ENCODE measurements around the gene FAM169A.
A peak's percentile ranks its signal among the peaks of the same experiment; 100 is the strongest.

GRCh38 chr5:74762599-74762998, 103.6 kb downstream of the FAM169A start:
- peak; percentile 10 to 82; a peak in 2 of 4 replicates for TF ChIP-seq CEBPB (IDR thresholded peaks at IDR 0.05)
- no peak for TF ChIP-seq CTCF (IDR thresholded peaks at IDR 0.05)
- TF ChIP-seq RAD21 (conservative IDR thresholded peaks at IDR 0.05 in 1 of 2, IDR thresholded peaks at IDR 0.05 in 1 of 2) = no peak
- TF ChIP-seq POLR2A (IDR thresholded peaks at IDR 0.05; ENCODE audit: low read length) = no peak
- TF ChIP-seq NR3C1 (IDR thresholded peaks at IDR 0.05) = no peak
- TF ChIP-seq SREBF2 (IDR thresholded peaks at IDR 0.05) = no peak
- TF ChIP-seq FOXS1 (CRISPR knock-in tag; IDR thresholded peaks at IDR 0.05) = no peak
- peak in 1 of 2 experiments; percentile 31; a peak in 1 of 5 replicates for TF ChIP-seq EP300 (IDR thresholded peaks at IDR 0.05)
- no peak for TF ChIP-seq MYC (IDR thresholded peaks at IDR 0.05; ENCODE audit: borderline replicate concordance, low read length)
- no peak for TF ChIP-seq HDAC2 (IDR thresholded peaks at IDR 0.05)

Measured in A549 (cell line).